HG02571 (cell line): ENCODE data around the gene MORC2.
A peak's percentile ranks its signal among the peaks of the same experiment; 100 is the strongest.

Source experiments
- ATAC-seq: cut with Tn5 transposase; IDR thresholded peaks from one replicate; pipeline ENCODE4 v1.9.1; 2021; ENCODE audit warnings: mild to moderate bottlenecking, moderate library complexity; ENCODE audit not compliant: unreplicated experiment

MORC2 gene

GRCh38 chr22:30922151-30922611, 46.4 kb downstream of the MORC2 start:
- ATAC-seq: peak; percentile 51

- ATAC-seq: no peak
Measured at GRCh38 chr22:30921108-30921507, 47.5 kb downstream of the MORC2 start.

GRCh38 chr22:30920407-30920806, 48.2 kb downstream of the MORC2 start:
- no peak for ATAC-seq

- ATAC-seq: no peak
Measured at GRCh38 chr22:30919973-30920372, 48.6 kb downstream of the MORC2 start.

- no peak for ATAC-seq
Measured at GRCh38 chr22:30918761-30919160, 49.8 kb downstream of the MORC2 start.

- ATAC-seq: no peak
Measured at GRCh38 chr22:30910358-30910757, 58.2 kb downstream of the MORC2 start.

- ATAC-seq: no peak
Measured at GRCh38 chr22:30909306-30909705, 59.3 kb downstream of the MORC2 start.

- no peak for ATAC-seq
Measured at GRCh38 chr22:30908051-30908461, 60.5 kb downstream of the MORC2 start.

- ATAC-seq: no peak
Measured at GRCh38 chr22:30906946-30907345, 61.6 kb downstream of the MORC2 start.

- ATAC-seq: no peak
Measured at GRCh38 chr22:30906411-30906810, 62.2 kb downstream of the MORC2 start.

GRCh38 chr22:30905696-30906341, 62.8 kb downstream of the MORC2 start:
- no peak for ATAC-seq

GRCh38 chr22:30903876-30904460, 64.6 kb downstream of the MORC2 start:
- no peak for ATAC-seq

GRCh38 chr22:30902496-30903357, 65.8 kb downstream of the MORC2 start:
- no peak for ATAC-seq

GRCh38 chr22:30894371-30894740, 74.2 kb downstream of the MORC2 start:
- ATAC-seq: no peak

GRCh38 chr22:30893434-30894370, 74.9 kb downstream of the MORC2 start:
- no peak for ATAC-seq

- ATAC-seq: no peak
Measured at GRCh38 chr22:30892731-30893221, 75.8 kb downstream of the MORC2 start.

- no peak for ATAC-seq
Measured at GRCh38 chr22:30892286-30892685, 76.3 kb downstream of the MORC2 start.

GRCh38 chr22:30891781-30892180, 76.8 kb downstream of the MORC2 start:
- no peak for ATAC-seq

GRCh38 chr22:30891443-30891755, 77.2 kb downstream of the MORC2 start:
- no peak for ATAC-seq

- no peak for ATAC-seq
Measured at GRCh38 chr22:30890686-30891442, 77.7 kb downstream of the MORC2 start.
